ENCODE measurements around the gene LMAN2L. TPM values are rescaled to one million over a fixed set of nuclear protein-coding genes. Genes with fewer than 3 reads are reported as not detected.

The LMAN2L gene
- total RNA-seq, 3 donors from 2014 or later = 21.9 to 39.8 (median 24.3) TPM

- DNase-seq (ENCODE audit: low spot score in 2 of 2) = no peak
- intact Hi-C loops (cut with DNase I; ENCODE audit: low total_unique reads) = no loop called here
- H3K36me3 ChIP-seq = no peaks in the 10 kb centered on the region
- peaks cover 6 to 15% of the 10 kb centered on the region in 2 donors for H3K4me1 ChIP-seq
- no peaks in the 10 kb centered on the region for H3K27me3 ChIP-seq
- H3K27ac ChIP-seq = peak overlapping the region; percentile 79 to 80
- H3K4me3 ChIP-seq = peak overlapping the region; percentile 15 to 93 (median 72)
- H3K9me3 ChIP-seq = no peaks in the 10 kb centered on the region
- TF ChIP-seq POLR2A (IDR thresholded peaks at IDR 0.05) (no peak), CTCF (IDR thresholded peaks at IDR 0.05) (peak in 2 of 3 donors; percentile 7 to 26), POLR2AphosphoS5 (IDR thresholded peaks at IDR 0.05) (no peak)
Observed at GRCh38 chr2:96763511-96764252, 23.8 kb upstream of the LMAN2L start.

GRCh38 chr2:96762529-96763311, 22.9 kb upstream of the LMAN2L start:
- H3K27me3 ChIP-seq = no peaks in the 10 kb centered on the region
- DNase-seq (ENCODE audit: low spot score in 2 of 2) = no peak
- H3K27ac ChIP-seq = peak overlapping the region; percentile 79 to 80
- H3K36me3 ChIP-seq = no peaks in the 10 kb centered on the region
- intact Hi-C loops (cut with DNase I; ENCODE audit: low total_unique reads) = no loop called here
- peaks cover 6 to 15% of the 10 kb centered on the region in 2 donors for H3K4me1 ChIP-seq
- no peaks in the 10 kb centered on the region for H3K9me3 ChIP-seq
- no peak for TF ChIP-seq POLR2A (IDR thresholded peaks at IDR 0.05)
- TF ChIP-seq POLR2AphosphoS5 (IDR thresholded peaks at IDR 0.05) = no peak
- TF ChIP-seq CTCF (IDR thresholded peaks at IDR 0.05) = no peak
- peak overlapping the region; percentile 15 to 93 (median 72) for H3K4me3 ChIP-seq

- Histone ChIP-seq H3K4me1 (peaks cover 6 to 15% of the 10 kb centered on the region in 2 donors), H3K4me3 (peak overlapping the region; percentile 61 to 93 (median 72)), H3K9me3 (no peaks in the 10 kb centered on the region), H3K27me3 (no peaks in the 10 kb centered on the region), H3K27ac (peak overlapping the region; percentile 83 to 92), H3K36me3 (no peaks in the 10 kb centered on the region)
- DNase-seq (ENCODE audit: low spot score in 2 of 2) = peak in 1 of 2 donors; percentile 39
- TF ChIP-seq CTCF (IDR thresholded peaks at IDR 0.05) = peak; percentile 11 to 77 (median 15)
- no peak for TF ChIP-seq POLR2A (IDR thresholded peaks at IDR 0.05)
- TF ChIP-seq POLR2AphosphoS5 (IDR thresholded peaks at IDR 0.05) = peak in 1 of 3 donors; percentile 25
- intact Hi-C loops (cut with DNase I; ENCODE audit: low total_unique reads) = no loop called here
Observed at GRCh38 chr2:96760986-96761832, 21.3 kb upstream of the LMAN2L start.

- H3K27ac ChIP-seq = peak within 1 kb of the TSS; percentile 83 to 92
- no peaks in the 10 kb centered on the region for H3K36me3 ChIP-seq
- peak; percentile 96 for DNase-seq (ENCODE audit: low spot score in 2 of 2)
- peaks cover 6 to 15% of the 10 kb centered on the region in 2 donors for H3K4me1 ChIP-seq
- TF ChIP-seq POLR2A (IDR thresholded peaks at IDR 0.05) (no peak), CTCF (IDR thresholded peaks at IDR 0.05) (peak in 2 of 3 donors; percentile 7 to 43), POLR2AphosphoS5 (IDR thresholded peaks at IDR 0.05) (peak; percentile 28 to 46 (median 44))
- peak within 1 kb of the TSS; percentile 61 to 93 (median 72) for H3K4me3 ChIP-seq
- no peaks in the 10 kb centered on the region for H3K9me3 ChIP-seq
- no peaks in the 10 kb centered on the region for H3K27me3 ChIP-seq
- intact Hi-C loops (cut with DNase I; ENCODE audit: low total_unique reads) = no loop called here
Observed at GRCh38 chr2:96760036-96760985, 20.4 kb upstream of the LMAN2L start, which contains the start of gene CNNM4. Gene CNNM4, plus strand, starts transcription at chr2:96760902. Its CDS starts 98 bp downstream, at chr2:96761000.
